Ovary (tissue), 3 donors: ENCODE measurements around the gene NRXN3.

ENCODE experiments used
- CTCF ChIP-seq, 3 donors: fragments of 450-650 bp in 2 of 3; fragments of 200-600 bp in 1 of 3; IDR thresholded peaks; one replicate each; pipeline versions ENCODE4 v1.5.1 to v1.8.0; 2016 to 2022; ENCODE audit warnings: antibody characterized with exemption in 3 of 3, mild to moderate bottlenecking in 1 of 3
- EP300 ChIP-seq: sonication (generic); formaldehyde crosslinking; IDR thresholded peaks from one replicate; pipeline ENCODE4 v1.6.1; 2017; ENCODE audit warnings: antibody characterized with exemption
- donor health status: DM: no; HTN: no; CAD: no.

GRCh38 chr14:78298298-78298697, 128.1 kb downstream of the NRXN3 start:
- no peak for TF ChIP-seq CTCF (IDR thresholded peaks at IDR 0.05)
- no peak for TF ChIP-seq EP300
